Left renal pelvis (tissue), 4 donors: ENCODE results near the gene EPM2AIP1. TPM values are rescaled to one million over a fixed set of nuclear protein-coding genes. Genes with fewer than 3 reads are reported as not detected.
A peak's percentile ranks its signal among the peaks of the same experiment; 100 is the strongest.
"Not testable (repeated sequence)": the region's sequence is repeated elsewhere in the genome, so short reads cannot be mapped to it uniquely, and the experiment has no call there.

ENCODE experiments used
- DNase-seq, 4 donors: peaks; one replicate each; pipeline ENCODE4 v3.0.0-alpha.2; 2013; ENCODE audit warnings: low read depth in 4 of 4, low spot score in 3 of 4
- polyA plus RNA-seq, 4 donors: library from polyadenylated mRNA; unstranded; fragments of 120-200 nt; gene quantifications; one replicate each; pipeline ENCODE4 v1.2.1, GENCODE V29; 2013; ENCODE audit not compliant: insufficient read length in 4 of 4

Gene EPM2AIP1
- polyA plus RNA-seq, 4 donors, result 45.1 to 61.9 (median 53.9) TPM

DNA sequence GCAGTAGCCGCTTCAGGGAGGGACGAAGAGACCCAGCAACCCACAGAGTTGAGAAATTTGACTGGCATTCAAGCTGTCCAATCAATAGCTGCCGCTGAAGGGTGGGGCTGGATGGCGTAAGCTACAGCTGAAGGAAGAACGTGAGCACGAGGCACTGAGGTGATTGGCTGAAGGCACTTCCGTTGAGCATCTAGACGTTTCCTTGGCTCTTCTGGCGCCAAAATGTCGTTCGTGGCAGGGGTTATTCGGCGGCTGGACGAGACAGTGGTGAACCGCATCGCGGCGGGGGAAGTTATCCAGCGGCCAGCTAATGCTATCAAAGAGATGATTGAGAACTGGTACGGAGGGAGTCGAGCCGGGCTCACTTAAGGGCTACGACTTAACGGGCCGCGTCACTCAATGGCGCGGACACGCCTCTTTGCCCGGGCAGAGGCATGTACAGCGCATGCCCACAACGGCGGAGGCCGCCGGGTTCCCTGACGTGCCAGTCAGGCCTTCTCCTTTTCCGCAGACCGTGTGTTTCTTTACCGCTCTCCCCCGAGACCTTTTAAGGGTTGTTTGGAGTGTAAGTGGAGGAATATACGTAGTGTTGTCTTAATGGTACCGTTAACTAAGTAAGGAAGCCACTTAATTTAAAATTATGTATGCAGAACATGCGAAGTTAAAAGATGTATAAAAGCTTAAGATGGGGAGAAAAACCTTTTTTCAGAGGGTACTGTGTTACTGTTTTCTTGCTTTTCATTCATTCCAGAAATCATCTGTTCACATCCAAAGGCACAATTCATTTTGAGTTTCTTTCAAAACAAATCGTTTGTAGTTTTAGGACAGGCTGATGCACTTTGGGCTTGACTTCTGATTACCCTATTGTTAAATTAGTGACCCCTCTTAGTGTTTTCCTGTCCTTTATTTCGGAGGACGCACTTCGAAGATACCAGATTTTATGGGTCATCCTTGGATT lies 674 bp upstream of the EPM2AIP1 start, which contains the start of gene MLH1:
Gene MLH1, plus strand, starts transcription at position 193 of the 958 bp plus-strand sequence. Its CDS starts 30 bp downstream, at position 223.
- peak; percentile 100 for DNase-seq

- peak; percentile 33 to 74 (median 46) for DNase-seq
Observed at GRCh38 chr3:36991923-36992805, 767 bp downstream of the EPM2AIP1 start.

GRCh38 chr3:36991147-36991546 lies 1.8 kb downstream of the EPM2AIP1 start:
- DNase-seq, result no peak

- no peak for DNase-seq
Observed at GRCh38 chr3:36989568-36989967, 3.4 kb downstream of the EPM2AIP1 start.

DNA sequence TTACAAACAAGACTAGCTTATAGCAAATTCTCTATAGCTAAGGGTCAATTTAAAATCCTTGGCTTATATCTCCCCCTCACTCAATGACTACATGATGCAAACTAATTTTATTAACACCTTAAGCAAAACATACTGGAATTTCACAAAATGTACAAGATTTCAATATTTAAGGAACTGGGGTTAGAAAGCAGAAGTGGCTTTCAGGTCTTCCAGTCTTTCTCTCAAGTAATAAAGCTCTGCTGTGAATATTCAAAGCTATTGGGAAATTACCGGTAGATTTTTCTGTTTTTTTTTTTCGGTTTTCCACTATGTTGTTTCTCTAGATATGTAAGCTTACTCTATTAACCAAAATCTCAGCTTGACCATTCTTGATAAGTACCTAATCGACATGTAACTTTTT lies 3.9 kb downstream of the EPM2AIP1 start:
- no peak for DNase-seq

DNA sequence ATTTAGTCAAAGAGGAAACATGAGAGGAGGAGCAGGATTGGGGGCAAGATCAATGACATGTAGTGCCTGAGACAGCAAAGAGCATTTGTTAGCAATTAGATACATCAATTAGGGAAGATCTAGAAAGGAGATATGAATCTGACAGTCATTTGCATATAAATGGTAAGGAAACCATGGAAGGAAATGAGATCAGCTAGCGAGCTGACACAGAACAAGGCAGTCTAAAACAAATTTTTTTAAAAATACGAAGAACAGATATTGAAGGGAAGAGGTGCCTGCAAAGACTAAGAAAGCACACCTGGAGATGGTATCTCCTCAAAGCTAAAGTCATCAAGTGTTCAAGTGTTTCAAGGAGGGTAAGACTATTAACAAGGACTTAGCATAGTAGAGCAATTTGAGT lies 4.6 kb downstream of the EPM2AIP1 start:
- no peak for DNase-seq

- DNase-seq, result no peak
Observed at GRCh38 chr3:36981006-36981405, 11.9 kb downstream of the EPM2AIP1 start.

DNA sequence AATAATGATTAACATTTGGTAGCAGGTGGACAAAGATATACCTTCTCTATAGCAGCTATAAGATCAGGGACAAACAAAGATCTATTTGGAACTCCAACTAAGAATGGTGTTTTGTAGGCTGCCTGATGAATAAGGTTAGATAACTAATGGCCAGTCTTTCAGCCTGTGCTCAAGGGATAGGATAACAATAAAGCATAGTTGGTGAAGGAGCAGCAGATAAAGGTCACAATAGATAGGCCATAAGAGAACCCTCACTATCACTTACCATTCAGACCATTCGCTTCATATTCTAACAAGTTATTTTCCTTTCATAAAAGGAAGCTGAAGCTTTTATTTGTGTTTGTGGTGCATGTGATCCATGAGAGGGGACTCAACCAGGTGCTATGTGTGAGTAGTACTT lies 19.8 kb downstream of the EPM2AIP1 start:
- no peak for DNase-seq

DNA sequence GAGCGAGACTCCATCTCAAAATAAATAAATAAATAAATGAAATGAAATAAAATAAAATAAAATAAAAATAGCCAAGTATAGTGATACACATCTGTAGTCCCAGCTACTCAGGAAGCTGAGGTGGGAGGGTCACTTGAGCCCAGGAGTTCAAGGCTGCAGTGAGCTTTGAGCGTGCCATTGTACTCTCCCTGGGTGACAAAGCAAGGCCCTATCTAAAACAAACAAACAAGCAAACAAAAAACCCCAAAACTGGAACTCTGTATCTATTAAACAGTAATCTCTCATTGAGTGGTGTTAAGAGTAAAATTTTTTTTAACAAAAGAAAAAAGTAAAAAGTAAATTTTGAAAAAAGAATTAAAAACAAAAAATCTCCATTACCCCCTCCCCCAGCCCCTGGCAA lies 20.8 kb downstream of the EPM2AIP1 start:
- no peak for DNase-seq

DNA sequence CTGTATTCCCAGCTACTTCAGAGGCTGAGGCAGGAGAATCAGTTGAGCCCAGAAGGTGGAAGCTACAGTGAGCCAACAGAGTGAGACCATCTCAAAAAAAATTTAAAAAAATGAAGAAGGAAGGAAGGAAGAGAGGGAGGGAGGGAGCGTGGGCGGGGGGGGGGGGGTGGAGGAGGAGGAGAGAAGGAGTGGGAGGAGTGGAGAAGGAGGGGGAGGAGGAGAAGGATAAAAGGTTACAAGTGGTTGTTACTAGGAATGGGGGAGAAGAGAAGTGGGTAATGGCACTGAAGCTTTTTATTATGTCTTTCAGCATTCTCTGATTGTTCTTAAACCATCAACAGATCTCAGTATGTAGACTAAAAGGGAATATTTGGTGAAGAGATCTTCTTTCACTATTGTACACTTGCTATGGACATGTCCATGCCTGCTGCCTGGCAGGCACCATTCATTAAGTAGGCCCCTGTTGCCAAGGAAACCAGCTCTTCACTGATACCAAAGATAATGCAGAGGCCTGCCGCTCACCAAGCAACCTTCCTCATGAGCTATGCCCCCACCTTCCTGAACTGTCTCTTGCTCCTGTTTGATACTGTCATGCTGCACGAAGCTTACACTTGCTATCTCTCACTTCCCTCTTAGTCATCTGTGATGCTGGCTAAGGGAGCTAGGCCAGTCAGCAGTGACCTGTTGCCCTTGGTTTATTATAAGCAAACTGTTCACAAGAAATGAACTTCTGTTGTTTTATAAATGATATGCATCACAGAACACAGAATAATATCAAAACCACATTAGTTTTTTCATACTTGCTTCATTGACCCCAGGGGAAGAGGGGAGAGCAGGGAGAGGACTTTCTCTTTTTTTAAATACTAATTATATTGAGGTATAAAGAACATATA lies 23.1 kb downstream of the EPM2AIP1 start:
- no peak for DNase-seq

- no peak for DNase-seq
Observed at GRCh38 chr3:36969085-36969484, 23.8 kb downstream of the EPM2AIP1 start.

DNA sequence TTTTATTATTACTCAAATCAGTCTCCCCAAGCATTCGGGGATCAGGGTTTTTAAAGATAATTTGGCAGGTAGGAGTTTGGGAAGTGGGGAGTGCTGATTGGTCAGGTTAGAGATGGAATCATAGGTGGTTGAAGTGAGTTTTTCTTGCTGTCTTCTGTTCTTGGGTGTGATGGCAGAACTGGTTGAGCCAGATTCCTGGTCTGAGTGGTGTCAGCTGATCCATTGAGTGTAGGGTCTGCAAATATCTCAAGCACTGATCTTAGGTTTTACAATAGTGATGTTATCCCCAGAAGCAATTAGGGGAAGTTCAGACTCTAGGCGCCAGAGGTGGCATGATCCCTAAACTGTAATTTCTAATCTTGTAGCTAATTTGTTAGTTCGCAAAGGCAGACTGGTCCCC lies 27.5 kb downstream of the EPM2AIP1 start:
- DNase-seq, result no peak

- DNase-seq, result no peak
Observed at GRCh38 chr3:36964817-36965216, 28.1 kb downstream of the EPM2AIP1 start.

DNA sequence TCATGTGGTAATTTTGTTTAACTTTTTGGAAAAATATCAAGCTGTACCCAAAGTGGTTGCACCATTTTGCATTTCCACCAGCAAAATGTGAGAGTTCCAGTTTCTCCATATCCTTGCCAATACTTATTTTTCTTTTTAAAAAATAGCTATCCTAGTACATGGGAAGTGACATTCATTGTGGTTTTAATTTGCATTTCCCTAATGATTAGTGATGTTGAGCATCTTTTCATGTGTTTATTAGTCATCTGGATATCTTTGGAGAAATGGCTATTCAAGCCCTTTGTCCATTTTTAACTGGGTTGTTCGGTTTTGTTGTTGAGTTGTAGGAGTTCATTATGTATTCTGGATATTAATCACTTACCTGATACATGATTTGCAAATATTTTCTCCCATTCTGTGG lies 28.6 kb downstream of the EPM2AIP1 start:
- no peak for DNase-seq

DNA sequence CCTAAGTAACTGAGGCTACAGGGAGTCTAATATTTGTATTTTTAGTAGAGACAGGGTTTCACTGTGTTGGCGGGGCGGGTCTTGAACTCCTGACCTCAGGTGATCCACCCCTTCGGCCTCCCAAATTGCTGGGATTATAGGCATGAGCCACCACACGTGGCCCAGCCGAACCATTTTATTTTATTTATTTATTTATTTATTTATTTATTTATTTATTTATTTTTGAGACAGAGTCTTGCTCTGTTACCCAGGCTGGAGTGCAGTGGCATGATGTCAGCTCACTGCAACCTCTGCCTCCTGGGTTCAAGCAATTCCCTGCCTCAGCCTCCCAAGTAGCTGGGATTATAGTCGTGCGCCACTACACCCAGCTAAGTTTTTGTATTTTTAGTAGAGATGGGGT lies 29.9 kb downstream of the EPM2AIP1 start:
- DNase-seq, result not testable (repeated sequence)

- DNase-seq, result no peak
Observed at GRCh38 chr3:36960502-36960901, 32.4 kb downstream of the EPM2AIP1 start.

DNA sequence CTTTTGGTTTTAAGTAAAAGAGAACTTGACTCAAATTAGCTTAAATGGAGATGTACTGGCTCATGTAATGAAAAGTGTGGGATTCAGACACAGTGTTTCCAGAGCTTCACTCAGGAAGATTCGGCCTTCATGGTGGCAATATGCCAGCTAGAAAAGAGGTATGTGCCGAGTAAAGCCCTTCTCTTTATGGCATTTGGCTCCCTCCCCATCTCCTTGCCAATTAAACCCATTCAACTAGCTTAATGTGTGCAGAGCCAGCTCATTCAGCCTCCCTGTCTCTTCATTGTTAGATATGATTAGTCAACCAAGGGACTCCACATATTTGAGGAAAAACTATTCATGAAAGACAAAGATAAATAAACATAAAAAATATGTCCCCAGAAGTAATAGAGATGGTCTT lies 33.1 kb downstream of the EPM2AIP1 start:
- no peak for DNase-seq

DNA sequence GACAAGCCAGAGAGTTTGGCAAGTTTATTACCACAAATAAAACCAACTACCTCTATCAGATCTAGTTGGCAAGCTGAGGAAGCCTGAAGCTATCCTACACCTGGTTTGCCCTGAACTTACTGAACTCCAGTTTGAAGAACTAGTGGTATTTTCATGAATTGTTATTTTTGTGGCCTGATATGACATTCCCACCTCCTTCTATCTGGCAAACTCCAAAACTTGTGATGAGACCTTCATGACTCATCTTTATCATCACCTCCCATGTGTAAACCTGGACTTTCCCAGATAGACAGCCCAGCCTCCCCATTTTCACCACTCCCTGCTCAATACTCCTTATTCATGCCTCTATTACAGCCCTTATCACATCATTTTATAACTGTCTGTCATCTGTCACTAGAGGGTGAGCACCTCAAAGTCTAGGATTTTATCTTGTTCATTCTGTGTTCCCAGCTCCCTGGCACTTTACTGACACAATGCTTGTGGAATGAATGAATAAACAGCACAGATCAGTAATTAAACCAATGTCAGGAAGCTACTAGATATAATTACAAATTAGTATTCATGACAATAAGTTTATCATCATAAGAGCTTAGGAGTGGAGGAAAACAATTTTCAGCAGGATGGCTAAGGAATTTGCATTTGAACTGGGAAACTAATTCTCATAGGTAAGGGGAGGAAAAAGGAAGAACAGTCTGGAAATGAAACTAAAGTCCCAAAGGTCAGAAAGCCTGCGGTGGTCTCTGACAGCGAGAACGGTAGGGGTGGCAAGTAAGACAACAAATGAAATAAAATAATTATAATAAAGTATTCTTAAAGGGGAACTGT lies 34.9 kb downstream of the EPM2AIP1 start:
- DNase-seq, result no peak

DNA sequence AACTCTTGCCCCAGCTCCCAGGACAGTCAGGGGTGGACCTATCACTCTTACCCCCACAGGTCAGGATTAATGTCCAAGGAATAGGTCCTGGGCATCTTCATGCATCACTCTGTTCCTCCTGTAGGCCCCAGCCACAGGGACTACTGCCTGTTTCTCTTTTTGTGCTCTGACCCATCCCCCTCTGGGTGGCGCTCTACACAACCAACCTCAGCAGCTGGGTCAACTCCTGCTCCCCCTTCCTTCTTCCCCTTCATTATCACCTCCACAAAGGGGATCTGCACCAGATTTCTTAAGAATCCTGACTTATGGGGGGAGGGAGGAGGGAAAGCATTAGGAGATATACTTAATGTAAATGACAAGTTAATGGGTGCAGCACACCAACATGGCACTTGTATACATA lies 35.9 kb downstream of the EPM2AIP1 start:
- DNase-seq, result no peak
